Heart left ventricle (tissue), 13 donors: ENCODE results near the gene COBL.

Source experiments
- CTCF ChIP-seq, 12 donors: fragments of 200-600 bp; sonication (generic) in 4 of 12; IDR thresholded peaks; one replicate each; pipeline versions ENCODE4 v1.5.0 to v1.8.0; 2018 to 2022; ENCODE audit warnings: antibody characterized with exemption in 12 of 12, mild to moderate bottlenecking in 5 of 12
- POLR2A ChIP-seq, 2 donors: fragments of 450-650 bp; IDR thresholded peaks; one replicate each; pipeline ENCODE4 v1.6.1; 2017; ENCODE audit warnings: antibody characterized with exemption in 2 of 2, mild to moderate bottlenecking in 2 of 2, moderate library complexity in 2 of 2
- donor health status: ischemic (EF 13 %, LVEDD 7.1; RV severe dilation, severe dysfunction).
- donor health status: DM: no; HTN: yes; CAD: no.
- donor health status: DM: no; HTN: no; CAD: no.
- donor health status: ischemic (EF 25% LVEDD 6.9; RV normal size, moderate dysfunction).
- donor health status: ischemic (EF 25% LVEDD 5.7; RV mildly dilated, moderate dysfunction).
- donor health status: ischemic (EF 35%, LVEDD 5.7; RV mildly dilated, moderate dysfunction).
- donor health status: nonischemic (EF 11% LVEDD 7.7; RV severe dilation, severe dysfunction).
- donor health status: DM: yes; HTN: yes; CAD: no.
- donor health status: PGD.
- donor health status: ischemic (EF 29% LVEDD 5.4; RV normal size, mild dysfunction).
- donor health status: nonischemic (EF 23%, LVEDD 6.1; RV moderate dilation, normal function).

DNA sequence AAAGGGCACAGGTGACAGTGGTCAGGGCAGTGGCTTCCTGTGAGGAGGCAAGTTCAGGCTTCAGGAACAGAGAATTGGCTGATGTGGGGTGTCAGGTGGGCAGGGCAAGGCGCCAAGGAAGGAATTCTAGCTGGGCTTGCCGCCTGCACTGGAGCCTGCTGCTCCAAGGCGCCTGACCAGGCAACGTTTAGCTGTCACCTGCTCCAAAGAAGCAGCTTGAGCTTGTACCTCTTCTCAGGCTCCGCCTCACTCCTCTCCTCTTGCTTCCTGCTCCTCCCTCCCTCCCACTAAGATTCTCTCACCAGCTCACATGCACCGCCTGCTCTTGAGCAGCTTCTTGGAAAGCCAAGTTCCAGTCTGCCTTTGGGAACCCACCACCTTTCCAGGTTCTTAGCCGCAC, 346.5 kb downstream of the COBL start:
- TF ChIP-seq CTCF (IDR thresholded peaks at IDR 0.05) (no peak), POLR2A (IDR thresholded peaks at IDR 0.05) (no peak)
